HepG2 (cell line): ENCODE results near the gene GINS2.

Source experiments
- CAMTA2 ChIP-seq: sonication (generic); formaldehyde crosslinking; IDR thresholded peaks from 2 replicates; pipeline ENCODE4 v1.4.0; 2020; ENCODE audit warnings: mild to moderate bottlenecking, missing genetic modification reagents, borderline replicate concordance
- RBM39 ChIP-seq: fragments of 200-400 bp; formaldehyde crosslinking; IDR thresholded peaks from one replicate; pipeline ENCODE4 v1.6.1; 2018; ENCODE audit warnings: antibody characterized with exemption, mild to moderate bottlenecking, low read depth, low read length; ENCODE audit not compliant: poor library complexity, severe bottlenecking

DNA sequence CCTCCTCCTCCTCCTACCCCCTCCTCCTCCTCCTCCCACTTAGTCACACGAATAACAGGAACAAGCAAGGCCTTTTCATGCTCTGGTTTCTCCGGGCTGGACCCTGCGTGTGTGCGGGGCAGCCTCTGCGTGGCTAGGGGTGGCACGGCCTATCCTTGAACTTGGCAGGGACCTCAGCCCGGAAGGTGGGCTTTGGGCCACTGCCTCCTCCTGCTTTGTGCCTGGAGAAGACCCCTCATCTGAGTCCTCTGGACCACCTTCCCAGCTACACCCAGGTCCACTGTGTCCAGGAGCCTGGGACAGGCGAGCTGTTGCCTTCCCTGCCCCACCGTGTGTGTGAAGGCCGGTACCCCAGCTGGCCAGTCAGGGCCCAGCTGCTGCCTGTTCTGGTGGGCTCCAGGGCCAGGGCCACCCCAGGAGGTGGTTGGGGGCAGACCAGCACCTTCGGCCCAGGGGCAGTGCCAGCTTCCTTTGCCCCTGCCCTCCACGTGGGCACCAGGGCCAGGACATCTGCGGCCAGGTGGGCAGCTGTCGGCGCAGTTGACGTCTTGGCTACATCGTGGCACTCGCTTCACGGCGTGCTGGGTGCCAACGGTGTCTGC is 35.4 kb downstream of the GINS2 start:
- TF ChIP-seq RBM39 (no peak), CAMTA2 (CRISPR knock-in tag) (no peak)
